HEK293T (cell line): ENCODE results near the gene CDON.

Experiments used
- CTCF ChIA-PET: fragments of 350-600 bp; formaldehyde crosslinking; extraction: SDS; loops from one replicate; lab custom pipeline; 2021; ENCODE audit warnings: antibody characterized with exemption, inconsistent platforms; lab: Yijun Ruan, JAX
- POLR2A ChIA-PET: fragments of 350-600 bp; formaldehyde crosslinking; extraction: SDS; loops from one replicate; lab custom pipeline; 2020; ENCODE audit warnings: antibody characterized with exemption, inconsistent platforms; lab: Yijun Ruan, JAX
- DNase-seq: peaks from one replicate; pipeline ENCODE4 v3.0.0; 2012; ENCODE audit warnings: mixed read lengths; ENCODE audit errors: extremely low spot score
- ARNT ChIP-seq: fragments of 450-650 bp; IDR thresholded peaks from 2 replicates; pipeline ENCODE4 v1.6.1; 2017; ENCODE audit warnings: mild to moderate bottlenecking
- BHLHE40 ChIP-seq: fragments of 450-650 bp; IDR thresholded peaks from 2 replicates; pipeline ENCODE4 v1.6.1; 2016; ENCODE audit warnings: mild to moderate bottlenecking, moderate library complexity, borderline replicate concordance
- CTBP1 ChIP-seq: fragments of 450-650 bp; IDR thresholded peaks from 2 replicates; pipeline ENCODE4 v1.6.1; 2016; ENCODE audit warnings: borderline replicate concordance
- ELF4 ChIP-seq: fragments of 450-650 bp; IDR thresholded peaks from 2 replicates; pipeline ENCODE4 v1.6.1; 2017; ENCODE audit warnings: antibody characterized with exemption
- FOXA1 ChIP-seq: fragments of 450-650 bp; IDR thresholded peaks from 2 replicates; pipeline ENCODE4 v1.6.1; 2016; ENCODE audit warnings: mild to moderate bottlenecking
- FOXK2 ChIP-seq: fragments of 450-650 bp; IDR thresholded peaks from 2 replicates; pipeline ENCODE4 v1.6.1; 2016; ENCODE audit warnings: mild to moderate bottlenecking
- FOXM1 ChIP-seq: fragments of 450-650 bp; IDR thresholded peaks from 2 replicates; pipeline ENCODE4 v1.6.1; 2017; ENCODE audit warnings: mild to moderate bottlenecking, borderline replicate concordance
- HDGF ChIP-seq: fragments of 450-650 bp; IDR thresholded peaks from 2 replicates; pipeline ENCODE4 v1.6.1; 2017; ENCODE audit warnings: antibody characterized with exemption, borderline replicate concordance
- L3MBTL2 ChIP-seq: fragments of 450-650 bp; conservative IDR thresholded peaks from 2 replicates; pipeline ENCODE4 v1.6.1; 2016; ENCODE audit warnings: mild to moderate bottlenecking
- LEF1 ChIP-seq: fragments of 450-650 bp; IDR thresholded peaks from 2 replicates; pipeline ENCODE4 v1.6.1; 2017; ENCODE audit warnings: mild to moderate bottlenecking, borderline replicate concordance
- NFRKB ChIP-seq: fragments of 450-650 bp; IDR thresholded peaks from 2 replicates; pipeline ENCODE4 v1.6.1; 2016; ENCODE audit warnings: mild to moderate bottlenecking, moderate library complexity
- PKNOX1 ChIP-seq: fragments of 450-650 bp; IDR thresholded peaks from 2 replicates; pipeline ENCODE4 v1.6.1; 2016
- SP1 ChIP-seq: fragments of 450-650 bp; IDR thresholded peaks from 2 replicates; pipeline ENCODE4 v1.6.1; 2017
- SUZ12 ChIP-seq: fragments of 450-650 bp; IDR thresholded peaks from 2 replicates; pipeline ENCODE4 v1.6.1; 2016; ENCODE audit warnings: mild to moderate bottlenecking
- TARDBP ChIP-seq: fragments of 450-650 bp; IDR thresholded peaks from 2 replicates; pipeline ENCODE4 v1.6.1; 2016
- ZNF384 ChIP-seq: fragments of 450-650 bp; IDR thresholded peaks from 2 replicates; pipeline ENCODE4 v1.6.1; 2016

Gene CDON

GRCh38 chr11:125947419-125948277, 115.0 kb downstream of the CDON start:
- POLR2A ChIA-PET: no interaction called here
- CTCF ChIA-PET: no interaction called here
- TF ChIP-seq BHLHE40 (no peak), NFRKB (no peak), SUZ12 (no peak), FOXM1 (no peak), TARDBP (no peak), LEF1 (no peak), ZNF384 (no peak)
- no peak for DNase-seq

- DNase-seq: no peak
- CTCF ChIA-PET: no interaction called here
- POLR2A ChIA-PET: no interaction called here
- no peak for TF ChIP-seq HDGF
- no peak for TF ChIP-seq NFRKB
- no peak for TF ChIP-seq L3MBTL2
- no peak for TF ChIP-seq TARDBP
- no peak for TF ChIP-seq SUZ12
- no peak for TF ChIP-seq SP1
- TF ChIP-seq FOXM1: no peak
- no peak for TF ChIP-seq ARNT
- no peak for TF ChIP-seq ZNF384
- no peak for TF ChIP-seq FOXK2
- TF ChIP-seq CTBP1: no peak
- TF ChIP-seq LEF1: no peak
These were observed 115.8 kb downstream of the CDON start for GRCh38 chr11:125946712-125947418.

- TF ChIP-seq L3MBTL2 (no peak), PKNOX1 (no peak), TARDBP (no peak), ZNF384 (no peak), ELF4 (no peak), FOXK2 (no peak), ARNT (no peak)
- CTCF ChIA-PET: no interaction called here
- DNase-seq: no peak
- POLR2A ChIA-PET: no interaction called here
These were observed 116.7 kb downstream of the CDON start, which contains the start of gene VSIG10L2 for GRCh38 chr11:125945797-125946520. TSS of gene VSIG10L2 (plus strand) at chr11:125946044. CDS start at chr11:125946056, 12 bp downstream.

- DNase-seq: no peak
- ChIA-PET CTCF (interaction anchor here (0.7 to 2.2 kb wide), 3 partner anchors 13 to 249 kb away, joined by 3 to 8 read pairs (median 3); no protein-coding TSS in a partner anchor), POLR2A (interaction anchor here (1.9 kb wide), 1 partner anchor 42 kb away, joined by 4 read pairs; the partner anchor contains the start of gene PUS3)
- TF ChIP-seq HDGF (no peak), L3MBTL2 (no peak), BHLHE40 (no peak), SP1 (no peak), NFRKB (no peak), FOXK2 (no peak), PKNOX1 (no peak), ZNF384 (no peak), CTBP1 (no peak), FOXA1 (no peak), ELF4 (no peak)
These were observed 117.5 kb downstream of the CDON start for GRCh38 chr11:125945011-125945796.

GRCh38 chr11:125944350-125945010, 118.2 kb downstream of the CDON start:
- CTCF ChIA-PET: interaction anchor here (0.7 to 2.2 kb wide), 3 partner anchors 13 to 249 kb away, joined by 3 to 8 read pairs (median 3); no protein-coding TSS in a partner anchor
- TF ChIP-seq CTBP1 (no peak), BHLHE40 (no peak), ELF4 (no peak), FOXK2 (no peak), SP1 (no peak), PKNOX1 (no peak), LEF1 (no peak)
- POLR2A ChIA-PET: interaction anchor here (1.9 kb wide), 1 partner anchor 41 kb away, joined by 4 read pairs; the partner anchor contains the start of gene PUS3
- no peak for DNase-seq
